ENCODE measurements around the gene NEXMIF. TPM values are rescaled to one million over a fixed set of nuclear protein-coding genes. Genes with fewer than 3 reads are reported as not detected.
A peak's percentile ranks its signal among the peaks of the same experiment; 100 is the strongest.

NEXMIF gene
- total RNA-seq (2021; fragmentation: NEBNext Ultra II Directional; extraction: Animal tissue kit (Norgen Biotek cat#: 25700)) (0.55 and 0.73 TPM in 2 replicates), polyA plus RNA-seq (2011; rRNA removed) (0.09 and 0.18 TPM in 2 replicates), polyA minus RNA-seq (2011; rRNA and poly(A)+ RNA removed) (1.2 and 1.7 TPM in 2 replicates)
- polyA plus RNA-seq (2011; cell fraction: cytosol; rRNA removed) = 0.17 TPM
- 0.29 TPM for polyA plus RNA-seq (2011; cell fraction: nucleus; rRNA removed)
- polyA plus RNA-seq (2012, experiment 1 of 2) = 0.18 to 0.40 TPM (median 0.25 TPM) in 4 replicates
- not detected for polyA plus RNA-seq (2012, experiment 2 of 2)
- polyA plus RNA-seq (2013, experiment 1 of 2) = 0.12 TPM
- 0.09 TPM for polyA plus RNA-seq (2013, experiment 2 of 2)
- polyA minus RNA-seq (2011; cell fraction: cytosol; rRNA and poly(A)+ RNA removed) = 0.66 TPM
- polyA minus RNA-seq (2011; cell fraction: nucleus; rRNA and poly(A)+ RNA removed) = 2.0 TPM
- long read RNA-seq, experiment 1 = 0 reads
- long read RNA-seq, experiment 2 = 0 reads

DNA sequence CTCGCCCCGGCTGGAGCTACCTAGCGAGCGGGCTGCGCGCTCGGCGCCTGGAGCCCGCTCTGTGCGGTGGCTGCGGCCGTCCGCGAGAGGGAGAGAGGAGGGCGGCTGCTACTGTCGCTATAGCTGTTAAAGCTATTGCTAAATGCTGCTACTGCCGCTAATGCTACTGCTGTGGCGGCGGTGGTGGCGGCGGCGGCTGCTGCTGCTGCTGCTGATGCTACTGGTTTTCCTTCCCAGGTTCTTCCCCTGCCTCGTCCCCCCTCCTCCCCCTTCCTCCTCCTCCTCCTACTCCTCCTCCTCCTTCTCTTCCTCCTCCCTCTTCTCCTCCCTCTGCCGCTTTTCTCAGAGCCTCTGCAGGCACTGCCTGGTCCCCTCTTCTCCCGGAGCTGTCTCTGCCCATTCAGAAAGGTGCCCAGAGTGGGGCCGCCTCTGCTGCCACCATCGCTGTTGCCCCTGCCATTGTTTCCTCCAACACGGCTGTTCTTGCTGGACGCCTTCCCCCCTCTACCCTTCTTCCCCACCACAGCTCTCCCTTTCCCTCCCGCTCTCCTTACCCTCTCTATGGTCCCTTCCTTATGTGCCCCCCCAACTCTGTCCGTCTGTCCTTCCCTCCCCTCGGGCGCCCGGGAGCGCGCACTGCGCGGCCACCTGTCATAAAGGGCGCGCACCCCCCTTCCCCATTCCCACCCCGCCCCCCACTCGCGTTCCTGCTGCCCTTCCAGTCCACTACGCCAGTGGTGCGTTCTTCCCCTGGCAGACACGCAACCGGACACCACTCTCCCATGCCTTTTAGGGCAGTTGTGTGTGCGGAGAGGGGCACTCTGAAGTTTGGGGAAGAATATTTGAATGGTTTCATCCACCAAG, at the start of gene NEXMIF:
NEXMIF (minus strand) TSS at position 228 of the 864 bp plus-strand sequence.
- 5% methylated on average over 19 of the region's 48 CpGs; no CpG with 5 or more reads in 1 of the 2 experiments for WGBS, 2 experiments (ENCODE audit: extremely low coverage in 1 of 2, insufficient coverage in 1 of 2, insufficient read length in 1 of 2, insufficient replicate concordance in 2 of 2, low coverage in 1 of 2, low lambda C conversion rate in 2 of 2, missing lambda C conversion rate in 1 of 2)
- peak in 1 of 2 experiments; percentile 58 for DNase-seq (ENCODE audit: low read depth in 1 of 2, low spot score in 2 of 2)
- Histone ChIP-seq H3K23me2 (ENCODE audit: low read depth, low read length) (peaks cover 9% of the 10 kb centered on the region; the same call in 1 of the 2 replicates), H2BK12ac (ENCODE audit: low read depth, low read length) (0 out of 2 replicates have a peak within 1 kb of the TSS, but pooled peaks have one; percentile 27), H4K91ac (replicated peaks; ENCODE audit: insufficient read length, low read length) (no peak within 1 kb of the TSS), H3K14ac (ENCODE audit: insufficient read length) (no peak within 1 kb of the TSS), H3K56ac (replicated peaks; ENCODE audit: insufficient read length, low read depth, low read length) (no peak within 1 kb of the TSS), H3K79me1 (ENCODE audit: low read depth, low read length) (no peaks in the 10 kb centered on the region), H4K8ac (ENCODE audit: extremely low read depth, insufficient read depth, low read length) (peak within 1 kb of the TSS; percentile 51; the same call in 1 of the 2 replicates), H2BK5ac (ENCODE audit: low read depth, low read length) (no peak within 1 kb of the TSS), H2BK15ac (ENCODE audit: low read length) (no peak within 1 kb of the TSS), H3K9me3 (ENCODE audit: insufficient read depth in 2 of 2, low read depth in 1 of 2, low read length in 1 of 2) (no peaks in the 10 kb centered on the region; a peak in 1 of 4 replicates), H3K4ac (replicated peaks; ENCODE audit: insufficient read length, low read depth, low read length) (no peak within 1 kb of the TSS), H2AFZ (ENCODE audit: low read length) (peak within 1 kb of the TSS; percentile 73; the same call in 1 of the 2 replicates), H3K79me2 (ENCODE audit: control insufficient read depth in 1 of 2, insufficient read depth in 2 of 2, low read length in 2 of 2) (no peaks in the 10 kb centered on the region), H3K27ac (ENCODE audit: low read depth, low read length) (no peak within 1 kb of the TSS), H2BK20ac (ENCODE audit: low read length) (no peak within 1 kb of the TSS), H3K4me3 (ENCODE audit: extremely low read depth in 1 of 4, insufficient read depth in 2 of 4, low read depth in 3 of 4, low read length in 4 of 4) (peak within 1 kb of the TSS; percentile 47 to 63 (median 56)), H3K4me2 (ENCODE audit: insufficient read depth in 1 of 2, low read depth in 2 of 2, low read length in 2 of 2) (peak within 1 kb of the TSS; percentile 65 to 69), H3K9ac (replicated peaks in 1 of 4; ENCODE audit: extremely low read depth in 1 of 4, low read depth in 3 of 4, low read length in 3 of 4) (peak within 1 kb of the TSS in 3 of 4 experiments; percentile 4 to 39 (median 30); a peak in 3 of 7 replicates), H3K18ac (ENCODE audit: extremely low read depth, low read length) (peak within 1 kb of the TSS; percentile 60; the same call in 1 of the 2 replicates), H2AK5ac (ENCODE audit: low read depth, low read length) (no peak within 1 kb of the TSS), H3K36me3 (ENCODE audit: control insufficient read depth in 2 of 4, insufficient read depth in 4 of 4, low read length in 3 of 4) (no peaks in the 10 kb centered on the region), H3K27me3 (replicated peaks in 1 of 4; ENCODE audit: control insufficient read depth in 3 of 4, extremely low read depth in 1 of 4, insufficient read depth in 3 of 4, low read length in 3 of 4) (peaks cover 0 to 25% (median 17%) of the 10 kb centered on the region in 4 experiments; a peak in 6 of 7 replicates), H3K23ac (ENCODE audit: insufficient read length) (no peak within 1 kb of the TSS), H4K5ac (ENCODE audit: insufficient read length, low read depth, low read length) (no peak within 1 kb of the TSS), H2BK120ac (replicated peaks; ENCODE audit: low read depth, low read length) (no peak within 1 kb of the TSS), H3K4me1 (replicated peaks in 1 of 4; ENCODE audit: control insufficient read depth in 3 of 4, insufficient read depth in 4 of 4, low read length in 3 of 4) (no peaks in the 10 kb centered on the region; a peak in 1 of 7 replicates), H4K20me1 (replicated peaks in 1 of 2; ENCODE audit: control insufficient read depth in 1 of 2, insufficient read depth in 2 of 2, low read length in 2 of 2) (no peaks in the 10 kb centered on the region)
- ChIA-PET POLR2A (ENCODE audit: partially characterized antibody) (interaction anchor here (1.0 to 1.4 kb wide), 2 partner anchors 311 to 314 kb away, joined by 3 read pairs; partner anchors contain the start of gene RLIM), CTCF (ENCODE audit: partially characterized antibody) (interaction anchor here (1.1 to 1.6 kb wide), 2 partner anchors 624 to 690 kb away, joined by 3 to 4 read pairs; no protein-coding TSS in a partner anchor)
- FAIRE-seq = no peak
- TF ChIP-seq CEBPB (IDR thresholded peaks at IDR 0.05; ENCODE audit: low read depth, low read length) (no peak), EP300 (IDR thresholded peaks at IDR 0.05; ENCODE audit: borderline replicate concordance in 1 of 2, low read depth in 2 of 2, low read length in 2 of 2) (peak in 1 of 2 experiments; percentile 76; a peak in 1 of 3 replicates), RAD21 (IDR thresholded peaks at IDR 0.05 in 1 of 2, conservative IDR thresholded peaks at IDR 0.05 in 1 of 2; ENCODE audit: low read depth in 2 of 2, low read length in 2 of 2) (peak; percentile 22 to 28; a peak in 2 of 4 replicates)
- TF ChIP-seq, protein P1, sequence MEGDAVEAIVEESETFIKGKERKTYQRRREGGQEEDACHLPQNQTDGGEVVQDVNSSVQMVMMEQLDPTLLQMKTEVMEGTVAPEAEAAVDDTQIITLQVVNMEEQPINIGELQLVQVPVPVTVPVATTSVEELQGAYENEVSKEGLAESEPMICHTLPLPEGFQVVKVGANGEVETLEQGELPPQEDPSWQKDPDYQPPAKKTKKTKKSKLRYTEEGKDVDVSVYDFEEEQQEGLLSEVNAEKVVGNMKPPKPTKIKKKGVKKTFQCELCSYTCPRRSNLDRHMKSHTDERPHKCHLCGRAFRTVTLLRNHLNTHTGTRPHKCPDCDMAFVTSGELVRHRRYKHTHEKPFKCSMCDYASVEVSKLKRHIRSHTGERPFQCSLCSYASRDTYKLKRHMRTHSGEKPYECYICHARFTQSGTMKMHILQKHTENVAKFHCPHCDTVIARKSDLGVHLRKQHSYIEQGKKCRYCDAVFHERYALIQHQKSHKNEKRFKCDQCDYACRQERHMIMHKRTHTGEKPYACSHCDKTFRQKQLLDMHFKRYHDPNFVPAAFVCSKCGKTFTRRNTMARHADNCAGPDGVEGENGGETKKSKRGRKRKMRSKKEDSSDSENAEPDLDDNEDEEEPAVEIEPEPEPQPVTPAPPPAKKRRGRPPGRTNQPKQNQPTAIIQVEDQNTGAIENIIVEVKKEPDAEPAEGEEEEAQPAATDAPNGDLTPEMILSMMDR (IDR thresholded peaks at IDR 0.05; ENCODE audit: control extremely low read depth in 1 of 3, insufficient read depth in 1 of 3, low read depth in 1 of 3, low read length in 3 of 3) = peak; percentile 4 to 22 (median 17); a peak in 3 of 4 replicates
